IPS-18c (cell line): ENCODE data around the gene CCDC70.
"Not testable (repeated sequence)": the region's sequence is repeated elsewhere in the genome, so short reads cannot be mapped to it uniquely, and the experiment has no call there.

ENCODE experiments used
- H3K4me3 ChIP-seq: 2 replicates; pipeline ENCODE4 v1.7.0; 2013; ENCODE audit warnings: low read depth, mild to moderate bottlenecking, low read length, moderate library complexity; ENCODE audit not compliant: insufficient read depth
- H3K9me3 ChIP-seq: one replicate; pipeline ENCODE4 v1.6.1; 2013; ENCODE audit warnings: mild to moderate bottlenecking, low read length, moderate library complexity; ENCODE audit not compliant: control insufficient read depth, insufficient read depth

Gene CCDC70

DNA sequence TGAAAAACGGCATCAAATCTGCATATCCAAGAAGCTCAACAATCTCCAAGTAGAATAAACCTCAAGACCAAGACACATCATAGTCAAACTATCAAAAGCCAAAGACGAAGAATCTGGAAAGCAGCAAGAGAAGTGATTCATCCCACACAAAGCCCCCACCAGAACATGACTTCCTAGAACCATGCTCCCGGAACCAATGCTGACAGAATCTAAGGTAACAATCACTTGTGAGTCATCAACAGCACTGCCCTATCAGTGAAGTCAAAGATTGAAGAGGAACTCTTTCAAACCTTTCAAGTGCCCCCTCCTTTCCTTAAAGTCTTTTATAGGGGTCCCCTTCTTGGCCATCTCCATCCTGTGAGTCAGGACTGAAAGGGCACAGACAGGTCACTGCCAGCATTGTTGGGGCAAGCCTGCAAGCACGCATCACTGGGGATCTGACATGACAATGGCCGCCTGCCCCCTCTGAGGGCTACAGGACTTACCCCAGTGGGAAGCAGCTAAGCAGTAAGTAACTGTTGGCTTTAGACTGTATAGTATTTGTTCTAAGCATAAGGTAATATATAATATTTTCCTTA is at the start of gene CCDC70:
CCDC70 (plus strand) TSS at position 247 of the 578 bp plus-strand sequence. CDS start 3,443 bp downstream, outside the sequence.
- Histone ChIP-seq H3K9me3 (no peaks in the 10 kb centered on the region), H3K4me3 (no peak within 1 kb of the TSS)

DNA sequence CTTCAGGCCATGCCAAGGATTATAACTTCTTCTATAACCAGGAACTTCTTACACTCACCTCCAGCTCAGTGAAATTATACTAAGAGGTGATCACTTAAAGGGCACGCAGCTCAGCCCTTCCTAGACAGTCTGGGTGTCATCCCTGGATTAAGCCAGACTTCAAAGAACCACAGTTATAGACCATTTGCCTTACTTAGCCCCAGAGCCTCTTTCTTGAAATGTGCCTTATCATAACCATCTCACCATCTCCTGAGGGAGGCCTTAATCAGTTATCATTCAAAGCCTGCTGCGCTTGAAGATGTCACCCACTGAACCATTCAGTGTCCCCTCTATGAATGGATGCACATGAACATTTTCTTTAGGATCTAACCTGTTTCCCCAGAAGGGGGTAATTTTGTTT is 47.7 kb upstream of the CCDC70 start:
- Histone ChIP-seq H3K4me3 (no peak overlapping the region), H3K9me3 (no peaks in the 10 kb centered on the region)

DNA sequence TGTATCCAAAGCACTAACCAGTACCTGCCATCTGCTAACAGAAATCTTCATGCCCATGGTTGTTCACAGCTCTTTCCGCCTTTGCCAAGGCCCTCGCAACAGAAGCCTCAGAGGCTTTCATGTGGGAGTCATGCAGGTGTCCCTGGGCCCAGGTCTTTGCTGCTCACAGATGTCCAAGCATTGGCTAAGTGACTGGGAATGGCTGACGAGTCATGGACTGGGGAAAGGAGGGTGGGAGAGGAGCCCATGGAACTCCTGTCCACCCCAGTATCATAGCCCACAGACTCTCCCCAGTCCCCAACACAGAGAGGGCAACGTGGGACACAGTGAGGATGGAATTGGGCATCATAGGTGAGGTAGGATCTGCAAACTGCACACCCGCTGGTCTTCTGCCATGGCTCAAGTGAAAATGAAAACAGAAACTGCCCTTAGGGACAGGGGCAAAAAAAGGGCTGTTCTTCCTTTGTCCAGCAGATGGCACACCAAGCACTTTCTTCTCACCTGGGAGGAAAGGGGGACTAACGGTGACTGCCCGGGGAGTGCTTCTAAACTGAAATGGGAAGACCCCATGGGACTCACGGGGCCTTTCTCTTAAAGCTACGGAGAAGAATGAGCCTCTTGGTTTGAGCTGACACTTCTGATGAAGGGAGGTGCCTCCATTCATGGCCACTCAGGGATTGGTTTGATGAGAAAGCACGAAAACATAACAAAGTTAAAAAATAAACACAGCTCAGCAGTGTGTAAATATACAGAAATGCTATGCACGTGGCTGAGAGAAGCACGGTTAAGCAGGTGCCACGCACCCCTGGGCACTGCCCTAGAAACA is 46.7 kb upstream of the CCDC70 start:
- Histone ChIP-seq H3K9me3 (no peaks in the 10 kb centered on the region), H3K4me3 (no peak overlapping the region)

DNA sequence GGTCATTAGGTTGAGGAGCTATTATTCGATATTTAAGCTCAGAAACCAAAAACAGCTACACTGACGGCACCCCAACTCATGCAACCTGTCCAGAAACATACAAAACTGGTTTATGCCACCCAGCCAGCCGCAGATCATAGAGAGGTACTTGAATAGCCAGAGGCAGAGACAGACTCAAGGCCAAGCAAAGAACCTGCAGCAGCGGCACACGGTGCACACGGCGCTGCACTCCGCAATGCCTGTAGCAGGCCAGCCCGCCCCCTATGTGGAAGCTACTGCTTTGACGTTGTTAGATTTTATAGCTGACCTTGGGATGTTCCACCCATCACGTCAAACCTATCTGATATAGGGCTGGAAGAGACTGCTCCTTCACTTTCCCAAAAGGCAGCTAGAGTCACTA is 45.9 kb upstream of the CCDC70 start:
- no peak overlapping the region for H3K4me3 ChIP-seq
- H3K9me3 ChIP-seq: no peaks in the 10 kb centered on the region

DNA sequence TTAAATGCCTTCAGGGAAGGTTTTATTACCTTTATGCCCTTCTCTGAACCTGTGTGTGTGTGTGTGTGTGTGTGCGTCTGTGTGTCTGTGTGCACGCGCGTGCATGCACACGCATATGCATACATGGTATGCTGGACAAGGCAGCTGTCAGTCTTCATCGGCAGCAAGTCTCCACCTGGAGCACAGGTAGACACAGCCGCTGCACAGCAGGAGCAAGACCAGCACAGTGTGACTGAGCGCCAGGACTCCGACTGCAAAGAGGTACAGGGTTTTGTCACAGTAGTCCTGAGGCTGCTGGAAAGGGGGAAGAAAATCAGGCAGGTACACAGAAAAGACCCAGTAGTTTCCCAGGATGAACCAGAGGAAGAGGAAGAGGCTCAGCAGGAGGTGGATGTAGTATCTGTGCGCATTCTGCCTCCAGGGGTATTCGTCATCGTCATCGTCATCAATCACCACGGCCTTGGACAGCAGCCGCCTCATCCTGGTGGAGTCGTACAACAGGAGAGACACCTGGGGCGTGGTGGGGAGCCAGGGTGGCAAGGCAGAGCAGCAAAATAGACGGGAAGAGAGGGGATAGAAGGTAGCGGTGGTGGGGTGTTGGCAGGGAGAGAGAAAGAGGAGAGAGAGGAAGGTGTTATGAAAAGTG is 45.0 kb upstream of the CCDC70 start:
- Histone ChIP-seq H3K4me3 (no peak overlapping the region), H3K9me3 (no peaks in the 10 kb centered on the region)

DNA sequence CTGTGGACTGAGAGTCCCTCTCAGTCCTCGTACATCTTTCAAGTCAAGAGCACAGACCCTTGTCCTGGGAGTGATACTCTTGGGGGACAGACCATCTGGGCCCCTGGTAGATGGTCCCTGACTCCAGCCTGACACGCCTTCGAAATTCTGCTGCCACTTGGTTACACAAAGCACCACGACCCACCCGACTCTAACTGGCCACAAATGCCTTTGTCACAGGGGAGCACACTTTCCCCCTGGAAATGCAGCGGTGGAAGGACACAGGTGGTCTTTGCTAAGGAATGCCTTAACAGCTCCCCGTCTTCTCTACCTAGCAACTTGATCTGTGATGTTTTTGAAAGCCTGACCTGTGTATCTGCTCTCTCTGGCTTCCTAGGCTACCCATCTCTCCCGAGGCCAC is 44.1 kb upstream of the CCDC70 start:
- Histone ChIP-seq H3K9me3 (no peaks in the 10 kb centered on the region), H3K4me3 (no peak overlapping the region)

DNA sequence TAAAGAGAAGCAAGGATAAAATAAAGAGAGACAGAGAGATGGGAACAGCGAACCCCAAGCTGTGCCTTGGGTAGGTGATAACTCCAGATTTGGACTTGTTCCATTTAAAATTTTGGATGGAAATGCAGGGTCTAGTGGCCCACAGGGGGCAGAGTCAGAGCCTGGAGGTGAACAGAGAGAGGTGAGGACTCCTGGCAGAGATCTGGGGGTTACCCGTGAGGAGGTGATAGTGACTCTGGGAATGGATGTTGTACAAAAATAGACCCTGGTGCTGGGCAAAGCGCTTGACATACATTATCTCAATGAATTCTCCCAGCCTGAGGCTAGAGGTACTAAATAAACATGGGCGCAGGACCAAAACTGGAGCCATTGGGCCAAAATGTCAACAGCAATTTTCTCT is 43.5 kb upstream of the CCDC70 start:
- Histone ChIP-seq H3K4me3 (no peak overlapping the region), H3K9me3 (no peaks in the 10 kb centered on the region)

DNA sequence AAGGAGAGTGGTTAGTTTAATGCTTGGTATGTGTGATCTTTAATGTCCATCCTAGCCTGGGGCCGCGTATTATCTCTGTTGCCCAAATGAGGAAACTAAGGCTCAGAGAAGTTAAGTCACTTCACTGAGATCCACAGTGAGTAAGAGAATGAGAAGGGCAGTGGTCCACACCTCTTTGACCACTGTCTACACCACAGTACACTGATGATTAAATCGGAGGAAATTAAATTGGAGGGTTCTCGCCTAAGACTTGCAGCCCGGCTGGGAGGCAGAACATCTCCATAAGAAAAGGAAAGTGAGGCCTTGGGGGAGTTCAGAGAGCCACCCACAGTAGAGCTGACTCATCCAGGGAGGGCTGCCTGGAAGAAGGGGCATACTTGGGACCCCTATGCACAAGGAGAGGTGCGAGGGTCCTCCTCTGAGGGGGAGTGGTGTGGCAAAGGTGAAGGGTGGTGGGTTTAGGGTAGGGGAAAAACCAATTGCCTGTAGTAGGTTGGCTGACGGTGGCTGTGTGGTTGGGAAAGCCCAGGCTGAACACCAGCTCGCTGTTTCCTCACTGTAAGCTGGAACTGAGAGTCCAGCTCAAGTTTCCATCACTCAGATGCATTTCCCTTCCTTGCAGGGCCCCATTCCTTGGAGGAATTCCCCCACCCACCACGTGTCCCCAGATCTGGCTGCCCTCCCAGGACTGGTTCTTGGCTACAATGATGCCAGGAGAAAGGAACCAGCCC is 42.8 kb upstream of the CCDC70 start:
- no peaks in the 10 kb centered on the region for H3K9me3 ChIP-seq
- no peak overlapping the region for H3K4me3 ChIP-seq

DNA sequence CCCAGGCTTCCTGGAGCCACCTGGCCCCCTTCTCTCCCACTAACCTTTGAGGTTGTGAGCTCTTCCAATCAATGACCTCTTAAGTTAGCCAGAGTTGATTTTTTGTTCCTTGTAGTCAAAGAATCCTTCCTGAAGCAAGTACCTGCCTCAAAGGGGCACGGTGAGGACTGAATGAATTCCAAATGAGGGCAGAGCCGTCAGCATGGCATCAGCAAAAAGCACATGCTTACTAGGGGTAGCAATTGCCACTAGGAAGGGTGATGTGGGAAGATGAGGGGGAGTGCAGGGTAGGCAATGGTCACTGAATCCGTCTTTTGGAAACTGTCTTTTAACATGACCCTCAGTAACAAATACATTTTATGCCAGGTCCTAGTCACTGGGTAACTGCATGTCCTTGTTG is 42.2 kb upstream of the CCDC70 start:
- Histone ChIP-seq H3K4me3 (no peak overlapping the region), H3K9me3 (no peaks in the 10 kb centered on the region)

DNA sequence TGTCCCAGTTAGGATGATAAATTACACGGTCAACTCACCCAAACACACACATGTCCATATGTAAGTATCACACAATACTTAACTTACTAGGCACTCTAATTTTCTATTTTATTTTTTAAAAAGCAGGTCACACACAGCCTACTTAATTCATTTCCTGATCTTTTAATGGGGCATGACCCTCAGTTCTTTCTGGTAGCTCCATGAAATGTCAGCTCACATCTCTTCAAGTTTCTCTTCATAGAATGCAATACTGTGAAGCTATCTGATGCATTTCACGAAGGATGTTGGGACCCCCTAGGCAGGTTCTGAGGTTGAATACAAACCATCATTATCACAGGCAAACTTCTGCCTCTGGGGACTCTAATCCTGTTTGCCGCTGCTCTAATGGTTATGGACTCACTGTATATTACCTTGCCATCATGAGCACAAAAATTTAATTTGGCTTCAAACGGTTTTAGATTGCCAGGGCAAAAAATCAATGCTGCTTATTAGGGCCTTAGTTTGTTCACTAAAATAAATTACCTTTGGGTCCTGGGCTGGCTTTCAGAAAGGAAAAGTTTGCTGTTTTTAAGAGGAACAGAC is 41.7 kb upstream of the CCDC70 start:
- no peak overlapping the region for H3K4me3 ChIP-seq

DNA sequence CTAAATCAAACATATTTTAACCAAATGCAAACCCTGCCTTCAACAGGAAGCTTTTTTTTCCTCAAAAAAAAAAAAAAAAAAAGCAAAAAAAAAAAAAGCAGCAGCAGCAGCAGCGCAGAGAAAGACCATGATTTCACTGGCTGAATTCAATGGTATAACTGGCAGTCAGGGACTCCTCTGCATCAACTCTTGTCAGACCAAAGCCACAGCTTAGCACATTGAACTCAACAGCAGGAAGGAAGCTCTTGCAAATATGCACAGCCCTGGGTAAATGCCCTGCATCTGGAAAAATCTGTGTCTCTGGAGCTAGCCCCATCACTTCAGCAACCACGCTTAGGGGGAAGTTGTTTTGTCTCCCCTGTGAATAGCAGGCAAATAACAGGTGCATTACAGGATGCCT is 40.2 kb upstream of the CCDC70 start:
- H3K4me3 ChIP-seq: no peak overlapping the region

More for the DNA sequence above, 41.7 kb upstream of the CCDC70 start:
- no peaks in the 10 kb centered on the region for H3K9me3 ChIP-seq

DNA sequence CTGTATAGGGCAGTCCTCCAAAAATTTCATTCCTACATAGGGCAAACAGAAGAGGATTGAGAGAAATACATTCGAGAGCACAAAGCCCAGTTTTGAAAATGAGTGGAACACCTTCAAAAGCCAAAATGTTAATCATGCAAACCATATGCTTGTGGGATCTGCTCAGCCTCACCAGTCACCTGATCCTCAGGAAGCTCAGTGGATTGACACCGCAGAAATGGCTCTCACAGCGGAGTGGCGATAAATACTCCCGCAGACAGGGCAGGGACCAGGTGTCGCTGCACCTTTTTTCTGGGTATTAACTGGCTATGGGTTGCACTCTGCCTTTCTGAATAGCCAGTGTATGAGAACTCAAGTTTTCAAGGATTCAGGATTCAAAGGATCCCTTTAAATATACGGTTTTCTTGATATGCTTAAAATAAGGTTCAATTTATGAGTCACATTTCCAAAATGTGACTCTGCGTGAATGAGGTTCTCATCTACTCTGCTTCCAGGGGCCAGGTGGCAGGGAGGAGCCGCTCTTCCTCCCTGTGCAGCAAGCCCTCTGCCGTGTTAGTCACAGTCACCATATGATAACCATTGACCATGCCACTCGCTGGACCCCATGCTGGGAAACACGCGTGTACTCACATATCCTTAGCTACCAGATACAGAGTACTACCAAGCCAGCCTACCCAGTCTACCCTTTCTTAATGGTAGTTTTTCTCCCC is 39.5 kb upstream of the CCDC70 start:
- H3K4me3 ChIP-seq: no peak overlapping the region
- H3K9me3 ChIP-seq: no peaks in the 10 kb centered on the region

More for the DNA sequence above, 40.2 kb upstream of the CCDC70 start:
- no peaks in the 10 kb centered on the region for H3K9me3 ChIP-seq

DNA sequence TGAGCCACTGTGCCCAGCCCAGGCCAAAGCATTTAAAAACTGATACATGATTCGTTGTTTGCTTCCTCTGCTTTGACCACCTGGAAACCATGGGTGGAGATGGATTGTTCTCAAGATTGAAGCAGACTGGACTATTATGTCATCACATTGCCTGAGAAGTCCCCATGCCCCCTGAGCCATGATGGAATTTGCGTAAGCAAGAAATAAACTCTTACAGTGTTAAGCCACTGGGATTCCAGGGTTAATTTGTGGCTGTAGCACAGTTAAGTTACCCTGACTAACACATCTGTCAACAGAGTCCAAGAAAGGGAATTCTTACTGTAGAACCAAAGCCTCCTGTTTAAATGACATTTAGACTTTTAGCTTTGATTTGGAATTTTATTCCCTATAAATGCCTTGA is 38.4 kb upstream of the CCDC70 start:
- no peak overlapping the region for H3K4me3 ChIP-seq
- no peaks in the 10 kb centered on the region for H3K9me3 ChIP-seq

DNA sequence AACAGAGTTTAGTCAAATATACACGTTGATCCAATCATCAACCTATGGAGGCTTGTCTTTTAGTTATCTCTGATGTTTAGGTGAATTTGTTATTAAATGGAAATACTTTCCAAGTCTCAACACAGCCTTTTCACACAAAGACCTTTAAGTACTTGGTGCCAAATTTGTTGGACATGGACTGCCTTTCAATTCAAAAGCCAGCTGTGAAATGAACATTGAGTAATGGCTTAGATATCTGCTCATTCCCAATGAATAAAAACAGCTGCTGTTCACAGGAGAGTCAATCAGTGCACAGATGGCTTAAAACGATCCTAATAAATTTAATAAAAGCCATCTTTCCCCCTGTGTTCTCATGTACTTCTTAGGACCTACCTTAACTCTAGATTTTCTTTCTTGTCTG is 37.9 kb upstream of the CCDC70 start:
- no peak overlapping the region for H3K4me3 ChIP-seq
- H3K9me3 ChIP-seq: no peaks in the 10 kb centered on the region

DNA sequence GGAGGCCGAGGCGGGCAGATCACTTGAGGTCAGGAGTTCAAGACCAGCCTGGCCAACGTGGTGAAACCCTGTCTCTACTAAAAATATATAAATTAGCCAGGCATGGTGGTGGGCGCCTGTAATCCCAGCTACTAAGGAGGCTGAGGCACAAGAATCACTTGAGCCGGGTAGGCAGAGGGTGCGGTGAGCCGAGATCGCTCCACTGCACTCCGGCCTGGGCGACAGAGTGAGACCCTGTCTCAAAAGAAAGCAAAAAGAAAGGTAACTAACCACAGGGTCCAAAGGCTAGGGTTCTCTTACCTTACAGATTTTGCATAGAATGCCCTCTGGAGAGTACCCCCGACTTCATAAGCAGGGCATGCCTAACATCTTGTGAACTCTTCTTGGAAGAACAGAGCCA is 37.1 kb upstream of the CCDC70 start:
- H3K9me3 ChIP-seq, H3K4me3 ChIP-seq: not testable (repeated sequence)

DNA sequence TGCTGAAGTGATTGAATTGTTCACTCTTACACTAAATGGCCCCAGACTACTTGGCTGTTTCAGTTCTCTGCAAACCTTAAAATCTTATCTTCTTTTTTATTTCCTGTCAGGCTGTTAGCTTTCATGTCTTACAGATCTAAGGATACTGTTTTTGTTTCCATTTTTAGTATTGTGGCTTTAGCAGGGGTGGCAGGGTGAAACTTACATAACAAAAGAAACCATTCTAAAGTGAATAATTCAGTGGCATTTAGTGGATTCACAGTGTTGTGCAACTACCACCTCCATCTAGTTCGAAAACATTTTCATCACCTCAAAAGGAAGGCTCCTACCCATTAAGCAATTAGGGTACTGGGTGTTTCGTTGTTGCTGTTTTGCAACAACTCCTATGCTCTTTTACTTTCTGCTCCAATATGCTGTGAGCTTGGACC is 36.6 kb upstream of the CCDC70 start:
- Histone ChIP-seq H3K4me3 (no peak overlapping the region), H3K9me3 (no peaks in the 10 kb centered on the region)
